ENCODE measurements around the gene WDR19. TPM values are rescaled to one million over a fixed set of nuclear protein-coding genes. Genes with fewer than 3 reads are reported as not detected.
A peak's percentile ranks its signal among the peaks of the same experiment; 100 is the strongest.
"Not testable (repeated sequence)": the region's sequence is repeated elsewhere in the genome, so short reads cannot be mapped to it uniquely, and the experiment has no call there.

The WDR19 gene
- 23.8 and 28.4 TPM in 2 replicates for total RNA-seq

DNA sequence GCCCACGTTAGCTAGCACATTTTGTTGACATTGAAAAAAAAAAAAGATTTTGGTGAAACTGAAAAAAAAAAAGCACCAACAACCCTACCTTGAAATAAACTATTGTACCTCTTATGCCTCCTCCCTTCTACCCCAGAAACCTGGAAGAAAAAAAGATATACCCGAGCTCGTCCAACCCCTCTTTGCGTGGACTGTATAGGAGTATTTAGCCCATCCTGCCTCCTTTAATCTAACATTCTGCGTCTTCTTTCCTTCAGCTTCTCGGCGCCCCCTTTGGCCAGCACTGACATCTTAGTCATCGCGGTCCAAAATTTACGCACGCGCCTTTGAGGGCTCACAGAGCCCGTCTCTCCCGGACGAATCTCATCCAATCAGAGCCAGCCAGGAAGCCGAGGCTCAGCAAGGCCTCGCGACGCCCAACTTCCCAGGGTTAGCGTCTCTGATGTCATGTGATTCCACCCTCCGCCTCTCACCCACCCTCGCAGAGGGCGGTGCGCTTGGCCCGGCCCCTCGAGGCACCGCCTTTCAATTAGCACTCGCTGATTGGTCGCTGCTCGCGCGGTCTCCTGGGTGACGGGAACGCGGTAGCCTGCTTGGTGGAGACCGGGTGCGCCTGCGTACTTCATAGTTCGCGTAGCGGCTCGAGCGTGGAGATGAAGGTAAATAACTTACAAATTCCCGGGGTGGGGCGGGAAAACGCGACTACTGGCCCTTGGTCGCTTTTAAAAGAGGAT lies at the start of gene WDR19:
TSS of gene WDR19 (plus strand) at position 625 of the 734 bp plus-strand sequence. CDS start at position 654, 29 bp downstream.
- intact Hi-C loops (cut with micrococcal nuclease), result loop anchor here (1.0 to 10.0 kb wide), 13 partner anchors 16 to 1355 kb away; partner anchors contain the start of genes LIAS, PDS5A, PGM2 and RFC1
- H3K4me3 Mint-ChIP-seq, result no peak within 1 kb of the TSS
- no peaks in the 10 kb centered on the region for H3K27me3 Mint-ChIP-seq
- ATAC-seq (ENCODE audit: low read depth) (peak; percentile 97), DNase-seq (peak; percentile 93)
- H3K9me3 Mint-ChIP-seq, result no peaks in the 10 kb centered on the region
- H3K27ac Mint-ChIP-seq, result peak within 1 kb of the TSS; percentile 46
- peaks cover 7% of the 10 kb centered on the region for H3K4me1 Mint-ChIP-seq
- POLR2A ChIA-PET, result interaction anchor here (0.5 to 2.2 kb wide), 14 partner anchors 13 to 1022 kb away, joined by 3 to 20 read pairs (median 4); partner anchors contain the start of genes LIAS and RPL9
- TF ChIP-seq, protein P1, sequence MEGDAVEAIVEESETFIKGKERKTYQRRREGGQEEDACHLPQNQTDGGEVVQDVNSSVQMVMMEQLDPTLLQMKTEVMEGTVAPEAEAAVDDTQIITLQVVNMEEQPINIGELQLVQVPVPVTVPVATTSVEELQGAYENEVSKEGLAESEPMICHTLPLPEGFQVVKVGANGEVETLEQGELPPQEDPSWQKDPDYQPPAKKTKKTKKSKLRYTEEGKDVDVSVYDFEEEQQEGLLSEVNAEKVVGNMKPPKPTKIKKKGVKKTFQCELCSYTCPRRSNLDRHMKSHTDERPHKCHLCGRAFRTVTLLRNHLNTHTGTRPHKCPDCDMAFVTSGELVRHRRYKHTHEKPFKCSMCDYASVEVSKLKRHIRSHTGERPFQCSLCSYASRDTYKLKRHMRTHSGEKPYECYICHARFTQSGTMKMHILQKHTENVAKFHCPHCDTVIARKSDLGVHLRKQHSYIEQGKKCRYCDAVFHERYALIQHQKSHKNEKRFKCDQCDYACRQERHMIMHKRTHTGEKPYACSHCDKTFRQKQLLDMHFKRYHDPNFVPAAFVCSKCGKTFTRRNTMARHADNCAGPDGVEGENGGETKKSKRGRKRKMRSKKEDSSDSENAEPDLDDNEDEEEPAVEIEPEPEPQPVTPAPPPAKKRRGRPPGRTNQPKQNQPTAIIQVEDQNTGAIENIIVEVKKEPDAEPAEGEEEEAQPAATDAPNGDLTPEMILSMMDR (IDR thresholded peaks at IDR 0.05), result no peak
- peaks cover 6% of the 10 kb centered on the region for H3K36me3 Mint-ChIP-seq (ENCODE audit: low read depth)
- CTCF ChIA-PET, result interaction anchor here (0.9 to 2.7 kb wide), 10 partner anchors 13 to 423 kb away, joined by 3 to 13 read pairs (median 4); partner anchors contain the start of gene TLR10

DNA sequence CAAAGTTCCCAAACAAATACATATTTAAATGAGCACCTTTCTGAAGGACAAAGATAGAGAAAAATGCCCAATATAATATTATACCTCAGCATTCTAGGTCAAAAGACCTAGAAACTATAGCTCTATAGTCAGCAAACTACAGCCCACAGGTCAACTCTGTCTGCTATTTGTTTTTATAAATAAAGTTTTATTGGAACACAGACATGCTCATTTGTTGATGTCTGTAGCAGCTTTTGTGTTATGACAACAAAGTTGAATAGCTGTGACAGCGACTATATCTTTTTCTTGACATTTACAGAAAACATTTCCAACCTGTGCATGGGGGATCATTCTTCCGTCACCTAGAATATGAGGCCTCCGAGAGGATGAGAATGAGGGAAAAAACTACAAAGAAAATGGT lies 48.7 kb upstream of the WDR19 start:
- peaks cover 5% of the 10 kb centered on the region for H3K36me3 Mint-ChIP-seq (ENCODE audit: low read depth)
- no peak overlapping the region for H3K4me3 Mint-ChIP-seq
- no peaks in the 10 kb centered on the region for H3K9me3 Mint-ChIP-seq
- intact Hi-C loops (cut with micrococcal nuclease), result loop anchor here (2.0 to 10.0 kb wide), 2 partner anchors 89 to 959 kb away; no protein-coding TSS in a partner anchor
- ChIA-PET POLR2A (interaction anchor here (0.6 to 1.2 kb wide), 8 partner anchors 55 to 697 kb away, joined by 3 to 10 read pairs (median 4); no protein-coding TSS in a partner anchor), CTCF (interaction anchor here (0.9 to 5.9 kb wide), 11 partner anchors 8 to 374 kb away, joined by 3 to 147 read pairs (median 8); no protein-coding TSS in a partner anchor)
- no peak overlapping the region for H3K27ac Mint-ChIP-seq
- peaks cover 12% of the 10 kb centered on the region for H3K4me1 Mint-ChIP-seq
- ATAC-seq (ENCODE audit: low read depth), result no peak
- no peak for DNase-seq
- no peaks in the 10 kb centered on the region for H3K27me3 Mint-ChIP-seq
- TF ChIP-seq, protein P1 (IDR thresholded peaks at IDR 0.05), result no peak

- POLR2A ChIA-PET, result interaction anchor here (0.8 to 1.4 kb wide), 3 partner anchors 232 to 378 kb away, joined by 3 to 4 read pairs (median 4); no protein-coding TSS in a partner anchor
- Mint-ChIP-seq H3K4me1 (peaks cover 12% of the 10 kb centered on the region), H3K27ac (peak overlapping the region; percentile 4)
These were observed 47.5 kb upstream of the WDR19 start for GRCh38 chr4:39134683-39135306.

GRCh38 chr4:39138227-39138626 lies 44.1 kb upstream of the WDR19 start:
- not testable (repeated sequence) for H3K9me3 Mint-ChIP-seq; H3K4me3 Mint-ChIP-seq; ATAC-seq (ENCODE audit: low read depth); H3K36me3 Mint-ChIP-seq (ENCODE audit: low read depth); DNase-seq; H3K27ac Mint-ChIP-seq; H3K27me3 Mint-ChIP-seq
- H3K4me1 Mint-ChIP-seq, result peaks cover 12% of the 10 kb centered on the region
- intact Hi-C loops (cut with micrococcal nuclease), result loop anchor here (5.0 to 10.0 kb wide), 2 partner anchors 466 to 963 kb away; no protein-coding TSS in a partner anchor
- CTCF ChIA-PET, result interaction anchor here (0.7 kb wide), 1 partner anchor 235 kb away, joined by 3 read pairs; no protein-coding TSS in a partner anchor
- POLR2A ChIA-PET, result interaction anchor here (0.5 kb wide), 1 partner anchor 106 kb away, joined by 7 read pairs; the partner anchor contains the start of gene TMEM156

More at GRCh38 chr4:39134683-39135306, 47.5 kb upstream of the WDR19 start:
- intact Hi-C loops (cut with micrococcal nuclease), result loop anchor here (1.0 to 10.0 kb wide), 7 partner anchors 48 to 960 kb away; partner anchors contain the start of genes TLR10 and WDR19
- DNase-seq (no peak), ATAC-seq (ENCODE audit: low read depth) (no peak)
- TF ChIP-seq, protein P1 (IDR thresholded peaks at IDR 0.05), result no peak
- Mint-ChIP-seq H3K9me3 (no peaks in the 10 kb centered on the region), H3K4me3 (no peak overlapping the region), H3K36me3 (ENCODE audit: low read depth) (peaks cover 2% of the 10 kb centered on the region), H3K27me3 (no peaks in the 10 kb centered on the region)
- CTCF ChIA-PET, result interaction anchor here (0.6 to 5.9 kb wide), 29 partner anchors 9 to 955 kb away, joined by 3 to 147 read pairs (median 6); partner anchors contain the start of genes TLR10 and WDR19

DNA sequence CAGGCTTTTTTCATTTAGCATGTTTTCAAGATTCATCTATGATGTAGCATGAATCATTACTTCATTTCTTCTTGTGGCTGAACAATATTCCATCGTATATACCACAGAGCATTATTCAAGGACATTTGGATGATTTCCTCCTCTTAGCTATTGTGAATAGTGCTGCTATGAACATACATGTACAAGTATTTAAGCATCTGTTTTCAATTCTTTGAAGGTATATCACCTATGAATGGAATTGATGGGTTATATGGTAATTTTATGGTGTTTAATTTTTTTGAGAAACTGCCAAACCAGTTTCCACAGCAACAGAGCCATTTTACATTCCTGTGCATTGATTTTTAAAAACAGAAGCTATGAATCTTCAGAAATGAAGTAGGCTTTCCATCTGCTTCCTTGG lies 36.1 kb upstream of the WDR19 start:
- no peak overlapping the region for H3K27ac Mint-ChIP-seq
- ChIA-PET CTCF (interaction anchor here (0.8 to 1.3 kb wide), 2 partner anchors 12 to 243 kb away, joined by 3 to 7 read pairs; no protein-coding TSS in a partner anchor), POLR2A (no interaction called here)
- DNase-seq (no peak), ATAC-seq (ENCODE audit: low read depth) (no peak)
- no peak overlapping the region for H3K4me3 Mint-ChIP-seq
- H3K36me3 Mint-ChIP-seq (ENCODE audit: low read depth), result no peaks in the 10 kb centered on the region
- TF ChIP-seq, protein P1 (IDR thresholded peaks at IDR 0.05), result no peak
- H3K9me3 Mint-ChIP-seq, result no peaks in the 10 kb centered on the region
- no peaks in the 10 kb centered on the region for H3K27me3 Mint-ChIP-seq
- intact Hi-C loops (cut with micrococcal nuclease), result no loop called here
- H3K4me1 Mint-ChIP-seq, result peaks cover 4% of the 10 kb centered on the region
